Motor neuron (in vitro differentiated cells): ENCODE data around the gene ATXN7L3B. TPM values are rescaled to one million over a fixed set of nuclear protein-coding genes. Genes with fewer than 3 reads are reported as not detected.
A peak's percentile ranks its signal among the peaks of the same experiment; 100 is the strongest.
"Not testable (repeated sequence)": the region's sequence is repeated elsewhere in the genome, so short reads cannot be mapped to it uniquely, and the experiment has no call there.

ENCODE experiments used
- ATAC-seq, 8 experiments: fragments of 200-7000 bp; cut with Tn5 transposase; replicated peaks in 6 of 8; 2 replicates each; pipeline ENCODE4 v1.8.0; 2021; ENCODE audit warnings: mild to moderate bottlenecking in 8 of 8, moderate library complexity in 8 of 8
- H3K27ac ChIP-seq, 2 donors: fragments of 250-450 bp; sonication (Bioruptor Pico); 2 replicates each; pipeline ENCODE4 v1.9.0; 2021; ENCODE audit warnings: antibody characterized with exemption in 2 of 2, mild to moderate bottlenecking in 2 of 2, moderate library complexity in 1 of 2
- H3K4me1 ChIP-seq, 2 donors: fragments of 250-450 bp; sonication (Bioruptor Pico); replicated peaks in 1 of 2; 2 replicates each; pipeline ENCODE4 v1.6.1; 2021; ENCODE audit warnings: antibody characterized with exemption in 2 of 2, mild to moderate bottlenecking in 2 of 2, moderate library complexity in 1 of 2
- H3K4me3 ChIP-seq, 5 donors: fragments of 250-450 bp; sonication (Bioruptor Pico); 2 replicates each; pipeline ENCODE4 v1.9.0; 2021; ENCODE audit warnings: antibody characterized with exemption in 5 of 5, mild to moderate bottlenecking in 5 of 5, moderate library complexity in 4 of 5
- WGBS, 10 experiments: fragments of 450-650 bp; shearing (Covaris generic); methylation state at CpG; one replicate each; pipeline ENCODE4 v1.0.0; 2022; 5-methylcytosine and 5-hydroxymethylcytosine counted together
- in situ Hi-C, 9 experiments: fragments of 400-800 bp; cut with MboI; loops; one replicate each; pipeline ENCODE4 v1.15.0; 2021; ENCODE audit warnings: low sequenced_read_pairs in 9 of 9, low pct_unique_long_range_greater_than_20kb in 2 of 9; ENCODE audit not compliant: unreplicated experiment in 9 of 9
- total RNA-seq, 8 experiments: library from RNA; unstranded; fragments of 300-600 nt; gene quantifications; 2 replicates each; pipeline versions ENCODE4 v1.2.3 to v1.2.4, GENCODE V29; 2022

The ATXN7L3B gene, protein sequence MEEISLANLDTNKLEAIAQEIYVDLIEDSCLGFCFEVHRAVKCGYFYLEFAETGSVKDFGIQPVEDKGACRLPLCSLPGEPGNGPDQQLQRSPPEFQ
- 10 to 100 TPM; 20.8 to 64.3 (median 44.5) TPM for total RNA-seq

DNA sequence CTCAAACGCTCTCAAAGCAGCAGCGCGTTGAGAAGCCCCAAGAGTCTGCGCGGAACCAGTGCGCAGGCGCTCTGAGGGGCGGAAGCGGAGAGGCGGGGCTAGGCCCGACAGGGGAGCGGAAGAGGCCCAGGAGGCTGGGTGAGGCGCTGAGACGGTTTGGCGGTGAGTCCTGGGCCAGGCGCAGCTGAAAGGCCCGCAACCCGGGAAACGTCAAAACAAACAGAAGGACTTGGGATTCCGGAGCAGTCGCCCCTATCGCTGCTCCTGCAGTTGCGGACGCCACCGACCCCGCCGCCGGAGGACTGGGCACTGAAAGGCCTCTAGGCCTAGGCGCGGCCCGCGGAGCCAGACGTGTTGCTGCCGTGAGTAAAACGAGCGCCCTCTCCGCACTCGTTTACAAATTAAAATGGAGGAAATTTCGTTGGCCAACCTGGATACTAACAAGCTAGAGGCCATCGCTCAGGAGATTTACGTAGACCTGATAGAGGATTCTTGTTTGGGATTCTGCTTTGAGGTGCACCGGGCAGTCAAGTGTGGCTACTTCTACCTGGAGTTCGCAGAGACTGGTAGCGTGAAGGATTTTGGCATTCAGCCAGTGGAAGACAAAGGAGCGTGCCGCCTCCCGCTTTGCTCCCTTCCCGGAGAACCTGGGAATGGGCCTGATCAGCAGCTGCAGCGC, at the start of gene ATXN7L3B:
Gene ATXN7L3B, plus strand, starts transcription at position 129 of the 679 bp plus-strand sequence. Its CDS starts 278 bp downstream, at position 407.
- in situ Hi-C loops: no loop called here
- ATAC-seq: peak; percentile 94 to 100 (median 99)
- peak within 1 kb of the TSS; percentile 62 to 75 (median 71) for H3K4me3 ChIP-seq
- peaks cover 24 to 37% of the 10 kb centered on the region in 2 donors for H3K4me1 ChIP-seq
- 0 to 5% (median 0%) methylated on average over 1 to 26 of the region's 49 CpGs; no CpG with 5 or more reads in 2 of the 10 experiments for WGBS, 10 experiments
- peak within 1 kb of the TSS; percentile 91 to 95 for H3K27ac ChIP-seq

DNA sequence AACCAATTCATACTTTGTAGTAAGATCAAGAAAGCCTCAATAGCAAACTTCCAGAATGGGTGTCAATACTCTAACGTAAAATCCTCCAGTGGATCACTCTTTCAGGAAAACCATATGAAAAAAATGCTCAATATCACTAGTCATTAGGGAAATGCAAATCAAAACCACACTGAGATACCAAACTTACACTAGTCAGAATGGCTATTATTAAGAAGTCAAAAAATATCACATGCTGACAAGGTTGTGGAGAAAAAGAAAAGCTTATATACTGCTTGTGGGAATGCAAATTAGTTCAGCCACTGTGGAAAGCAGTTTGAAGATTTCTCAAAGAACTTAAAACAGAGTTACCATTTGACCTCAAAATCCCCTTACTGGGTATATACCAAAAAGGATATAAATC, 49.5 kb upstream of the ATXN7L3B start:
- in situ Hi-C loops: no loop called here
- no peak for ATAC-seq
- 0 to 100% (median 18%) methylated on average over 1 of the region's 1 CpG; no CpG with 5 or more reads in 3 of the 10 experiments for WGBS, 10 experiments
- H3K27ac ChIP-seq: no peak overlapping the region
- H3K4me3 ChIP-seq: no peak overlapping the region
- H3K4me1 ChIP-seq: no peaks in the 10 kb centered on the region

DNA sequence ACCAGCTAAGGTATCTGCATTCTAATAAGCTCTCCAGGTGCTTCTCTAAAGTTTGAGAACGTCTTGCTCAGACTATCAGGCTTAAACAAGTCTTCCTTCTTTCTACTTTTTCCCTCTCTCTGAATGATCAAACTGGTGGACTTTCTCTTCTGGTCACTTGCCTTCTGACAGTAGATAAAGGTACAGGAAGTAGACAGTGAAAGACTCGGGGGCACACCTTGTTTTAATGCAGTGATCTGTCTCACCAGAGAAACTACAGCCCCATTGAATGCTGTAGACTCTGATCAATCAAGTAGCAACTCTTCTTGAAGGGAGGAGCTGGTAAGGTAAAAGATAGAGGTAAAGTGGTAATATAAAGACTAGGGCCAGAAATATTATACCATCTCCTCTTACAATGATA, 48.1 kb upstream of the ATXN7L3B start:
- 0 to 95% (median 60%) methylated on average over 1 to 2 of the region's 2 CpGs; no CpG with 5 or more reads in 3 of the 10 experiments for WGBS, 10 experiments
- Histone ChIP-seq H3K27ac (no peak overlapping the region), H3K4me1 (no peaks in the 10 kb centered on the region), H3K4me3 (no peak overlapping the region)
- no peak for ATAC-seq
- in situ Hi-C loops: no loop called here

DNA sequence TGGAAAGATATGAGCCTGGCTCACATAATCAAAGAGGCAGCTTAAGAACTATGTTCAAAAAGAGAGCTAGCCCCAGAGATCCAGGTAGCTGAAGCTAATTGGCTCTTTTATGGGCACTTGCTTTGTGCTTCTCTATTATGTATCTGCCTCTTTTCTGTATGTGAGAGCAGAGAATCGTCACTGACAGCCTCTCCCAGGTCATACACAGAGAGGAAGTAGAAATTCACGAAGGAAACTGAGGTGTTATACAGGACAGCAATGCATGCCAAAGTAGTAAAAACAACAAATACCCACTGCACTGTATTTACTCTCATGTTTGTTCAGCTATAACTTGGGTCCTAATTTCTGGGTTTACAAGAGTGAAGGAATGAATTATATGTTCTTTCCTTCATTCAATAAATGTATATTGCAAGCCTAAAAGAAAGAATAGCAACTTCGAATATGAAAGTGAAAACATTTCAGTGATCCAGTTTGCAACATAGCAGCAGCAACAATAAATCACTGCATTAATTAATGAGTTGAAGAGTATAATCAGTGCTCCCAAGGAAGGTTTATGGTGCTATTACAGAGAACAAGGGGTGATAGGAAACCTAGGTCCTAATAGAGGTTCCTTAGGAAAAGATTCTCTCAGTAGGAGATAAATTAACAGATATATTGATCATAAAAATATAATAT, 47.1 kb upstream of the ATXN7L3B start:
- H3K4me3 ChIP-seq: no peak overlapping the region
- H3K27ac ChIP-seq: no peak overlapping the region
- in situ Hi-C loops: no loop called here
- 0 to 73% (median 51%) methylated on average over 1 to 3 of the region's 3 CpGs for WGBS, 10 experiments
- ATAC-seq: no peak
- H3K4me1 ChIP-seq: no peaks in the 10 kb centered on the region

DNA sequence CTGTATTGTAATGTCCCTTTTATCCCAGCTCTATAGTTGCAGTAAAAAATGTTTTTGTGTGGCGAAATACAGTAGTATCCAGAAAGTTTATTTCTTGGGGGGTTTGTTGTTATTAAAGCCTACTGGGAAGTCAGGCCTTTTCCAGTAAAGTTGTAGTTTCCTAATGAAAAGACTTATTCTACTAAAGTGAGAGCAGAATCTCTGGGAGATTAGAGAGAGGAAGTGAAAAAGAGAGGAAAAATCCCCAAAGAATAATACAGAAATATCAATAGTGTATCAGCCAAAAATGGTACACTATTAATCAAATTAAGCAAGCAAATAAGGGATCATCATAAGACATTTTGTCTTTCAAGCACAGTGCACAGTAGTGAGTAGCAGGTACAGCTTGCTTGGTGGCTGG, 46.3 kb upstream of the ATXN7L3B start:
- no peak for ATAC-seq
- in situ Hi-C loops: no loop called here
- no peaks in the 10 kb centered on the region for H3K4me1 ChIP-seq
- H3K27ac ChIP-seq: no peak overlapping the region
- no peak overlapping the region for H3K4me3 ChIP-seq
- WGBS, 10 experiments: 0 to 89% (median 17%) methylated on average over 1 of the region's 1 CpG; no CpG with 5 or more reads in 4 of the 10 experiments

DNA sequence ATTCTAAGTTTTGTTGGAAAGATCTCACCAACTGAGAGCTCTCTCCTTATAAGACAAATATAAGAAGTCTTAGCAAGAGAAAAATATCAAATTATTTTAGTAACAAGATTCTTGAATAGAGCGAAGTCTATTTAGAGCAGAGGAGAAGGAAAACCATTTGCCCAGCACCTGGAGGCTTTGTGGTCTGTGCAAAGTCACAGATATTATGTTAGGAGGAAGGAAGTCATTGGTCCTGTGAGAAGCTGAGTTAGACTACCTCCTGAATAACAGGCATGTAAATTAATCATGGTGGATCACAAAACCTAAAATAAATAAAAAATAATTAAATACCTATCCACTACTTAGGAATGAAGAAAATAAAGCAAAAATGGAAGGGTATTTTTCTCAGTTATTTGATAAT, 38.4 kb upstream of the ATXN7L3B start:
- no peak overlapping the region for H3K4me3 ChIP-seq
- H3K27ac ChIP-seq: no peak overlapping the region
- in situ Hi-C loops: no loop called here
- H3K4me1 ChIP-seq: no peaks in the 10 kb centered on the region
- WGBS, 10 experiments: 29 to 100% (median 86%) methylated on average over 1 of the region's 1 CpG
- ATAC-seq: no peak

DNA sequence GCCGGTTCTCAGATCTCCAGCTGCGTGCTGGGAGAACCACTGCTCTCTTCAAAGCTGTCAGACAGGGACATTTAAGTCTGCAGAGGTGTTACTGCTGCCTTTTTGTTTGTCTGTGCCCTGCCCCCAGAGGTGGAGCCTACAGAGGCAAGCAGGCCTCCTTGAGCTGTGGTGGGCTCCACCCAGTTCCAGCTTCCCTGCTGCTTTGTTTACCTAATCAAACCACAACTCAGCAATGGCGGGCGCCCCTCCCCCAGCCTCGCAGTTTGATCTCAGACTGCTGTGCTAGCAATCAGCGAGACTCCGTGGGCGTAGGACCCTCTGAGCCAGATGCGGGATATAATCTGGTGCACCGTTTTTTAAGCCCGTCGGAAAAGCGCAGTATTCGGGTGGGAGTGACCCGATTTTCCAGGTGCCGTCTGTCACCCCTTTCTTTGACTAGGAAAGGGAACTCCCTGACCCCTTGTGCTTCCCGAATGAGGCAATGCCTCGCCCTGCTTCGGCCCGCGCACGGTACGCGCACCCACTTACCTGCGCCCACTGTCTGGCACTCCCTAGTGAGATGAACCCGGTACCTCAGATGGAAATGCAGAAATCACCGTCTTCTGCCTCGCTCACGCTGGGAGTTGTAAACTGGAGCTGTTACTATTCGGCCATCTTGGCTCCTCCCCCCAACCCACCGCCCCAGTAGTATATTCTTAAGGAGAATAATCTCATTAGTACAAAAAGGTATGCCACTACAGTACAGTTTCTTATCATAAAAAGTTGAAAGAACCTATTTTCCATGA, 28.6 kb upstream of the ATXN7L3B start:
- WGBS, 10 experiments: 0 to 82% (median 59%) methylated on average over 1 to 11 of the region's 31 CpGs; no CpG with 5 or more reads in 3 of the 10 experiments
- not testable (repeated sequence) for ATAC-seq
- H3K4me3 ChIP-seq: peak overlapping the region in 2 of 5 donors; percentile 24 to 27

DNA sequence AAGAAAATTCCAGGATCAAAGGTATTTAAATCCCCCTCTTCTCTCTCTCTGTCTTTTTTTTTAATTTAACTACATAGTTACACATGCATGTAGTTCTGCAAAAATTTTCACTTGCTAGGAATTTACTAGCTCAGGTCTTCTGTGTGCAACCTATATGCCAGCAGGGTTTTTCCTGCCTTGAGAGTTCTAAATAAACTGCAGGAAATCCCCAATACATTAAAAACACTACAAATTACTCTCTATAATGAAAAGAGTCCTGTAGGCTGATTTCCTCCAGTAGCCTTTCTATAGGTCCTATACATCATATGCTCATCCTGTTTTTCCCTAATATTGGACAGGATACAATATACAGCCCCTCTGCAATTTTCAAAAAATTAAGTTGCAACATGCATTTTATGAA, 27.7 kb upstream of the ATXN7L3B start:
- no peaks in the 10 kb centered on the region for H3K4me1 ChIP-seq
- ATAC-seq: no peak
- no peak overlapping the region for H3K27ac ChIP-seq
- H3K4me3 ChIP-seq: no peak overlapping the region
- in situ Hi-C loops: no loop called here

More for the DNA sequence above, 28.6 kb upstream of the ATXN7L3B start:
- H3K27ac ChIP-seq, in situ Hi-C loops, H3K4me1 ChIP-seq: not testable (repeated sequence)

DNA sequence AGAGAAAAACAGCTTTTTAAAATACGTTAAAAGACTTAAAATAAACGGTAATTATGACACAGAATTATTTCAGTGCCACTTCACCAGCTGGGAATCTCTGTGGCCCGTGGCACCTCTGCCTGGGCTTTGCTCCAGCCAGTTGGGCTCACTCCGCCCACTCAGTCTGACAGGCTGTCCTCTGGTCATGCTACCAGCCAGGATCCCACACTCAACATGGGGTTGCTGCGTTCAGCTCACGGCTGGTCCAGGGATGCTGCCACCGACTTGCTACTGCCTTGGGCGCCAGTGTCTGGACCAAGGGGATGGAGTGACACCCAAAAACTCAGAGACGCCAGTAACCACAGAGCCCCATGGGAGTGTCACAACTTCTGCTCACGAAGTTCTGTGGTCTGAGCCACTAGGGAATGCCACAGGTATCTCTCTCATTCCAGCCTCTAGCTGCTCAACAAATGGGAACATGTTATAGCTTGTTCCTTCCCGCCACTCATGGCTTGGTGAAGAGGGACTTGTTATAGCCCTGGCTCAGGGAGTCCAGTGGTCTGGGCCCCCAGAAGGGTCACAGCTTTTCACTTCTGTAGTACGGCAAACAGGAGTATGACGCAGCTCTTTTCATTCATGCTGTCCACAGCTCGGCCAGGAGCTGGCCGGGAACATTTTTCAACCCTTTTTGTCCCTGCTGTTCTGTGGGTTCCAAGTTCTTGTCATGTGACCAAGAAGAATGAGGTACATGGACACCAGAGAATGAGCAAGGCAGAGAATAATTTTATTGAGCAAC, 23.4 kb upstream of the ATXN7L3B start:
- no peaks in the 10 kb centered on the region for H3K4me1 ChIP-seq
- no peak for ATAC-seq
- in situ Hi-C loops: no loop called here
- WGBS, 10 experiments: 23 to 95% (median 88%) methylated on average over 2 to 12 of the region's 15 CpGs; no CpG with 5 or more reads in 2 of the 10 experiments
- no peak overlapping the region for H3K27ac ChIP-seq
- no peak overlapping the region for H3K4me3 ChIP-seq

DNA sequence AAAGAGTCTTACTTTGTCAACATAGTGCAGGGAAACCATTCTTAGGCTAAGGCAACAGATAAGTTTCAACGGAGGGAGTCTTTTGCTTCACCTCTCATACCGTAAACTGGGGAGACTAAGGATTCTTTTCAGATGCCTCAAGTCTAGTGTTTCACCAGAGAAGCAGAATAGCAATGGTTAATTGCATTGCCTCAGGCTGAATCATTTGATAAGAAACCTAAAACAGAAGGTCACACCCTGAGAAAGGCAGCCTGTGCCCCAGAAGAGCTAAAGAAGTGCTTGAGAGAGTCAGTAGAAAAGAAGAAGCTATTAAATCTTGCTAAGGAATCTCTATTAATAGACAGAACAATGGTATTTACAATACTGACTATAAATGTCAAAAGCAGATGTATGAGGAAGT, 21.8 kb upstream of the ATXN7L3B start:
- Histone ChIP-seq H3K27ac (no peak overlapping the region), H3K4me3 (no peak overlapping the region), H3K4me1 (no peaks in the 10 kb centered on the region)
- no peak for ATAC-seq
- in situ Hi-C loops: no loop called here
- WGBS, 10 experiments: 0 to 46% (median 29%) methylated on average over 2 of the region's 2 CpGs; no CpG with 5 or more reads in 2 of the 10 experiments

DNA sequence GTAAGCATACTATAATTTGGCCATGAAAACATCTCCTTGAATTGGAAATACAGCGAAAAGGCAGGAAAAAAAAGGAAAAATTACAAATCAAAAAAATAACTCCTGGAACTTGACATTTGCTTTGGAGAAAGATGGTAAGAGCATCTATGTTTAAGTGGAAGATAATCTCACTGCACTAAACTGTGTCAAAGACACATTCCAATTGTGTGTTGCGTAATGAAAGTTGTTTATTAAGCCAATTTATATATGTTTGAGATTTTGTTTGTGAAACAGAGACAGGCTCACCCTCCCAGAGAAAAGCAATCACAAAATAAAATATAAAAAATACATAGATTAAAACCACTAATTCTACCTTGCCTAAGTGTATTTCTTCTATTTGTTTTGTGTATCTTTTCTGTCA, 11.1 kb upstream of the ATXN7L3B start:
- ATAC-seq: no peak
- WGBS, 10 experiments: 0 to 100% (median 80%) methylated on average over 1 to 2 of the region's 2 CpGs; no CpG with 5 or more reads in 1 of the 10 experiments
- in situ Hi-C loops: no loop called here
- H3K4me3 ChIP-seq: no peak overlapping the region
- no peak overlapping the region for H3K27ac ChIP-seq
- H3K4me1 ChIP-seq: peaks cover 0 to 2% of the 10 kb centered on the region in 2 donors

DNA sequence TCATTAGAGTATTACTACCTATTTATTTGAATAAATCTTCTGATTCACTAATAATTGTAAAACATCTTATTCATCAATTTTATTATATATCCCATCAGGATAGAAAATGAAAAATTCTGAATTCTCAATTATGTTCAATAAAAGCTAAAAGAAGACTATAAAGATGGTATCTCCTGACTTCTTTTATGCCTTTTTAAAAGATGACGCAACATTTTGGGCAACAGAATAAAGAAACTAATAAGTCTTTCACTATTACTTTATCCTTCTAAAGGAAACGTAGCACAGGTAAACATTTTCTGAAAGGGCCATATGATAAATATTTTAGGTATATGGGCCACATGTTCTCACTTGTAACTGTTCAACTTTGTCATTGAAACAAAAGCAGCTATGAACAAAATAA, 10.1 kb upstream of the ATXN7L3B start:
- WGBS, 10 experiments: 0 to 79% (median 51%) methylated on average over 1 to 2 of the region's 2 CpGs; no CpG with 5 or more reads in 1 of the 10 experiments
- H3K4me3 ChIP-seq: no peak overlapping the region
- in situ Hi-C loops: no loop called here
- peaks cover 0 to 2% of the 10 kb centered on the region in 2 donors for H3K4me1 ChIP-seq
- no peak overlapping the region for H3K27ac ChIP-seq
- no peak for ATAC-seq
